CD14-positive monocyte (primary cell): ENCODE measurements around the gene MPRIP. TPM values are rescaled to one million over a fixed set of nuclear protein-coding genes. Genes with fewer than 3 reads are reported as not detected.

Source experiments
- DNase-seq, 3 donors: peaks; one replicate each; pipeline ENCODE4 v3.0.0-alpha.2; 2011 to 2022
- H2AFZ ChIP-seq: 2 replicates; pipeline ENCODE4 v1.6.0; 2012; ENCODE audit warnings: mild to moderate bottlenecking, low read depth, low read length, inconsistent platforms; ENCODE audit not compliant: insufficient read depth, poor library complexity, severe bottlenecking
- H3K27ac ChIP-seq, 2 donors: 1 replicate in 1 of 2; 2 replicates in 1 of 2; pipeline ENCODE4 v1.5.1; 2012 to 2013; ENCODE audit warnings: low read length in 2 of 2, control low read depth in 1 of 2, inconsistent platforms in 1 of 2, low read depth in 1 of 2, mild to moderate bottlenecking in 1 of 2
- H3K27me3 ChIP-seq, 2 donors: one replicate each; pipeline versions ENCODE4 v1.6.0 to v1.6.1; 2011 to 2013; ENCODE audit warnings: low read length in 2 of 2; ENCODE audit not compliant: control insufficient read depth in 2 of 2, insufficient read depth in 2 of 2
- H3K36me3 ChIP-seq, 2 donors: replicated peaks in 1 of 2; 1 replicate in 1 of 2; 2 replicates in 1 of 2; pipeline versions ENCODE4 v1.5.1 to v1.6.1; 2012 to 2013; ENCODE audit warnings: low read length in 2 of 2, control low read depth in 1 of 2, inconsistent platforms in 1 of 2, mild to moderate bottlenecking in 1 of 2; ENCODE audit not compliant: insufficient read depth in 2 of 2, control insufficient read depth in 1 of 2
- H3K4me1 ChIP-seq, 2 donors: 1 replicate in 1 of 2; 2 replicates in 1 of 2; pipeline versions ENCODE4 v1.5.1 to v1.6.1; 2012 to 2013; ENCODE audit warnings: low read length in 2 of 2, control low read depth in 1 of 2, inconsistent platforms in 1 of 2, mild to moderate bottlenecking in 1 of 2, moderate library complexity in 1 of 2; ENCODE audit not compliant: insufficient read depth in 2 of 2, control insufficient read depth in 1 of 2
- H3K4me2 ChIP-seq: replicated peaks from 2 replicates; pipeline ENCODE3; 2012; ENCODE audit warnings: low read length, moderate library complexity, mild to moderate bottlenecking; ENCODE audit not compliant: poor library complexity, severe bottlenecking; ENCODE audit errors: extremely low read depth
- H3K4me3 ChIP-seq, 3 experiments: fragments of 200-600 bp in 1 of 3; sonication (generic) in 1 of 3; replicated peaks in 1 of 3; 1 replicate in 2 of 3; 2 replicates in 1 of 3; pipeline ENCODE4 v1.5.1; 2011 to 2013; ENCODE audit warnings: low read length in 3 of 3, mild to moderate bottlenecking in 3 of 3, control low read depth in 2 of 3, low read depth in 2 of 3, inconsistent platforms in 1 of 3, moderate library complexity in 1 of 3
- H3K79me2 ChIP-seq: 2 replicates; pipeline ENCODE4 v1.6.0; 2012; ENCODE audit warnings: mild to moderate bottlenecking, control low read depth, inconsistent platforms, low read length, moderate library complexity; ENCODE audit not compliant: insufficient read depth
- H3K9ac ChIP-seq: 2 replicates; pipeline ENCODE4 v1.6.0; 2017; ENCODE audit warnings: low read length, mild to moderate bottlenecking; ENCODE audit not compliant: insufficient read depth, poor library complexity, severe bottlenecking
- H3K9me3 ChIP-seq, 2 donors: replicated peaks in 1 of 2; 1 replicate in 1 of 2; 2 replicates in 1 of 2; pipeline versions ENCODE4 v1.5.1 to v1.6.1; 2012 to 2013; ENCODE audit warnings: low read length in 2 of 2, control low read depth in 1 of 2; ENCODE audit not compliant: control insufficient read depth in 1 of 2, insufficient read depth in 1 of 2
- H4K20me1 ChIP-seq: 2 replicates; pipeline ENCODE4 v1.6.0; 2012; ENCODE audit warnings: mild to moderate bottlenecking, low read length, control low read depth, moderate library complexity; ENCODE audit not compliant: insufficient read depth
- H3K27ac Mint-ChIP-seq, 7 donors: one replicate each; pipeline ENCODE4 v1.8.0; 2020; ENCODE audit warnings: mild to moderate bottlenecking in 7 of 7, mixed read lengths in 7 of 7, moderate library complexity in 6 of 7, inconsistent platforms in 2 of 7
- H3K27me3 Mint-ChIP-seq, 3 donors: one replicate each; pipeline ENCODE4 v1.8.0; 2021 to 2022; ENCODE audit warnings: low read depth in 3 of 3, mild to moderate bottlenecking in 3 of 3, mixed read lengths in 3 of 3, moderate library complexity in 3 of 3, inconsistent platforms in 1 of 3
- H3K36me3 Mint-ChIP-seq, 2 donors: one replicate each; pipeline ENCODE4 v1.8.0; 2020; ENCODE audit warnings: mixed read lengths in 2 of 2, inconsistent platforms in 1 of 2, mild to moderate bottlenecking in 1 of 2
- H3K4me1 Mint-ChIP-seq: one replicate; pipeline ENCODE4 v1.8.0; 2020; ENCODE audit warnings: mild to moderate bottlenecking, mixed read lengths
- H3K4me3 Mint-ChIP-seq, 2 donors: one replicate each; pipeline ENCODE4 v1.8.0; 2020; ENCODE audit warnings: mild to moderate bottlenecking in 2 of 2, mixed read lengths in 2 of 2, moderate library complexity in 1 of 2
- H3K9me3 Mint-ChIP-seq, 7 donors: one replicate each; pipeline ENCODE4 v1.8.0; 2020 to 2022; ENCODE audit warnings: mixed read lengths in 7 of 7, mild to moderate bottlenecking in 6 of 7, moderate library complexity in 6 of 7, inconsistent platforms in 2 of 7
- CTCF ChIP-seq: fragments of 200-600 bp; IDR thresholded peaks from one replicate; pipeline ENCODE4 v1.8.0; 2022; ENCODE audit warnings: antibody characterized with exemption, mild to moderate bottlenecking
- WGBS: methylation state at CpG from one replicate; pipeline ENCODE4 v1.1.5; 2013; ENCODE audit warnings: missing lambda C conversion rate; ENCODE audit not compliant: insufficient coverage; 5-methylcytosine and 5-hydroxymethylcytosine counted together
- intact Hi-C, 2 donors: fragments of 100-400 bp; cut with micrococcal nuclease; formaldehyde crosslinking; loops; one replicate each; pipeline versions ENCODE4 v1.15.0 to v1.15.1; 2023
- polyA plus RNA-seq, 3 donors: library from polyadenylated mRNA; depleted of rRNA in 1 of 3; unstranded in 2 of 3; stranded (reverse) in 1 of 3; fragments of 300-500 nt in 2 of 3; fragments of >200 nt in 1 of 3; fragmentation: Illumina TruSeq in 2 of 3; gene quantifications; 1 replicate in 2 of 3; 2 replicates in 1 of 3; pipeline ENCODE4 v1.2.3, GENCODE V29; 2012 to 2021

The MPRIP gene
- polyA plus RNA-seq, 3 donors: 2.0 to 48.7 (median 2.5) TPM

GRCh38 chr17:17025621-17026020 is 16.6 kb upstream of the MPRIP start:
- H3K4me1 Mint-ChIP-seq: no peaks in the 10 kb centered on the region
- Histone ChIP-seq H3K4me2 (no peak overlapping the region), H3K27me3 (no peaks in the 10 kb centered on the region), H3K27ac (no peak overlapping the region), H4K20me1 (no peaks in the 10 kb centered on the region), H2AFZ (no peak overlapping the region), H3K9ac (no peak overlapping the region), H3K9me3 (no peaks in the 10 kb centered on the region), H3K79me2 (no peaks in the 10 kb centered on the region), H3K36me3 (no peaks in the 10 kb centered on the region), H3K4me1 (no peaks in the 10 kb centered on the region), H3K4me3 (no peak overlapping the region)
- peaks cover 0 to 2% (median 0%) of the 10 kb centered on the region in 7 donors for H3K9me3 Mint-ChIP-seq
- WGBS: 100% methylated on average over 1 of the region's 5 CpGs
- H3K4me3 Mint-ChIP-seq: no peak overlapping the region
- no peak overlapping the region for H3K27ac Mint-ChIP-seq
- no peak for TF ChIP-seq CTCF
- intact Hi-C loops: no loop called here
- no peak for DNase-seq
- H3K36me3 Mint-ChIP-seq: no peaks in the 10 kb centered on the region
- peaks cover 14 to 16% (median 15%) of the 10 kb centered on the region in 3 donors for H3K27me3 Mint-ChIP-seq

DNA sequence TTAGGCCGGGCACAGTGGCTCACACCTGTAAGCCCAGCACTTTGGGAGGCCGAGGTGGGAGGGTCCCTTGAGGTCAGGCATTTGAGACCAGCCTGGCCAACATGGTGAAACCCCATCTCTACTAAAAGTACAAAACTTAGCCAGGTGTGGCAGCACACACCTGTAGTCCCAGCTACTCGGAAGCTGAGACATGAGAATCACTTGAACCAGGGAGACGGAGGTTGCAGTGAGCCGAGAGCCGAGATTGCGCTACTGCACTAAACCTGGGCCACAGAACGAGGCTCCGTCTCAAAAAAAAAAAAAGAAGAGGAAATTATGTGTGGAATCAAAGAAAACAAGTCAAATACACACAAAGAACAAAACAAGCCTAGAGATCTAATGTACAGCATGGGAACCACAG is 16.1 kb upstream of the MPRIP start:
- Mint-ChIP-seq H3K9me3 (peaks cover 0 to 2% (median 0%) of the 10 kb centered on the region in 7 donors), H3K4me1 (no peaks in the 10 kb centered on the region), H3K27ac (no peak overlapping the region), H3K27me3 (peaks cover 14 to 16% (median 14%) of the 10 kb centered on the region in 3 donors), H3K4me3 (no peak overlapping the region), H3K36me3 (no peaks in the 10 kb centered on the region)
- no peak overlapping the region for H2AFZ ChIP-seq
- H3K27me3 ChIP-seq: no peaks in the 10 kb centered on the region
- no peak overlapping the region for H3K27ac ChIP-seq
- H3K9ac ChIP-seq: no peak overlapping the region
- DNase-seq: no peak
- no peaks in the 10 kb centered on the region for H4K20me1 ChIP-seq
- no peak overlapping the region for H3K4me2 ChIP-seq
- WGBS: 87% methylated on average over 3 of the region's 9 CpGs
- no peaks in the 10 kb centered on the region for H3K36me3 ChIP-seq
- H3K4me1 ChIP-seq: no peaks in the 10 kb centered on the region
- no peak for TF ChIP-seq CTCF
- no peaks in the 10 kb centered on the region for H3K79me2 ChIP-seq
- no peak overlapping the region for H3K4me3 ChIP-seq
- intact Hi-C loops: no loop called here
- no peaks in the 10 kb centered on the region for H3K9me3 ChIP-seq
